GM12891 (cell line): ENCODE data around the gene LIPT2.

Source experiments
- DNase-seq: peaks from one replicate; pipeline ENCODE4 v3.0.0; 2011; ENCODE audit warnings: low spot score; ENCODE audit not compliant: insufficient read length
- FAIRE-seq: peaks from 2 replicates; lab custom pipeline; 2011; peaks lifted over from hg19 to GRCh38; lab: Jason Lieb, UNC
- PAX5 ChIP-seq: IDR thresholded peaks from 2 replicates; pipeline ENCODE4 v1.6.1; 2011; ENCODE audit warnings: low read length, moderate library complexity, mild to moderate bottlenecking; ENCODE audit not compliant: insufficient read depth, severe bottlenecking
- POLR2A ChIP-seq: IDR thresholded peaks from 2 replicates; pipeline ENCODE4 v1.6.1; 2011; ENCODE audit warnings: low read depth, low read length, control low read depth
- POLR2AphosphoS5 ChIP-seq: IDR thresholded peaks from 2 replicates; pipeline ENCODE4 v1.6.1; 2011; ENCODE audit warnings: low read depth, low read length, control low read depth
- POU2F2 ChIP-seq: IDR thresholded peaks from 2 replicates; pipeline ENCODE4 v1.6.1; 2011; ENCODE audit warnings: low read depth, mild to moderate bottlenecking, control low read depth, low read length, moderate library complexity
- SPI1 ChIP-seq: IDR thresholded peaks from 2 replicates; pipeline ENCODE4 v1.6.1; 2011; ENCODE audit warnings: low read depth, low read length, control low read depth
- TAF1 ChIP-seq: IDR thresholded peaks from 2 replicates; pipeline ENCODE4 v1.6.1; 2011; ENCODE audit warnings: low read depth, low read length, control low read depth

Gene LIPT2

DNA sequence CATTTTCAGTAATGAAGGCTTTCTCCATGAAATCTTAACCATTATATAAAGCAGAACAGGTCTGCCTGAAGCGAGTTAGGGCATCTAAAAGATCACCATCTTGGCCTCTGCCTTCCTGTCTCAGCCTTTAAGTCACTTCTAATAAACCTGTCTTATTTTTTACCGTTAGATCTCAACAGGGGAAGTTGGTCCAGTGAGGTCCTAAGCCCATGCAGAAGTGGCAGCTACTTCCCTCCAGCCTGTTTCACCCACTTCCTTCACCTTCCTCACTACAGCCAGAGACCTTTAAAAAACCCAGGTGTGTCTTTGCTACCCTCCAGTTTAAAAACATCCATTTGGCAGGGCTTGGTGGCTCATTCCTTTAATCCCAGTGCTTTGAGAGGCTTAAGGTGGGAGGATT is 14.1 kb upstream of the LIPT2 start:
- FAIRE-seq (no peak), DNase-seq (no peak)
- TF ChIP-seq POLR2A (no peak), SPI1 (no peak), POU2F2 (no peak), TAF1 (no peak), PAX5 (no peak), POLR2AphosphoS5 (no peak)

DNA sequence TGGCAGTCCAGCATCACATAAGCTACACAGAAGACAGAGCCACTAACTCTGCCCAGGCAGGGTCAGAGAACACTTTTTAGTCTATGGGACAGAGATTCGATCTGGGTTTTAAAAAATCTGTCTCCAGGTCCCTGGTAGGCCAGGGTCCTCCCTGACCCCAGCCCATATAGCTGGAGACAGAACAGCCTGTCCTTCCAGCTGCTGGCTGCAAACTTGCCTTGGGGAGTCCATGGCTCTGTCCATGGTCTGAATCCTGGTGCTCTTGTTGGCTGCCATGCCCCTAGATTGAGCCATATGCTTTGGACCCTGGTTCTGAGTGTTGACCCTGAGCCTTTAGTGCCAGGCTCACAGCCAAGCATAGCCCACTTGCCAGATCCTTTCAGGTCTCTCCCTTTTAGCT is 13.3 kb upstream of the LIPT2 start:
- no peak for TF ChIP-seq POU2F2
- no peak for TF ChIP-seq POLR2A
- TF ChIP-seq PAX5, result no peak
- TF ChIP-seq SPI1, result no peak
- no peak for TF ChIP-seq POLR2AphosphoS5
- TF ChIP-seq TAF1, result no peak
- FAIRE-seq (no peak), DNase-seq (no peak)

DNA sequence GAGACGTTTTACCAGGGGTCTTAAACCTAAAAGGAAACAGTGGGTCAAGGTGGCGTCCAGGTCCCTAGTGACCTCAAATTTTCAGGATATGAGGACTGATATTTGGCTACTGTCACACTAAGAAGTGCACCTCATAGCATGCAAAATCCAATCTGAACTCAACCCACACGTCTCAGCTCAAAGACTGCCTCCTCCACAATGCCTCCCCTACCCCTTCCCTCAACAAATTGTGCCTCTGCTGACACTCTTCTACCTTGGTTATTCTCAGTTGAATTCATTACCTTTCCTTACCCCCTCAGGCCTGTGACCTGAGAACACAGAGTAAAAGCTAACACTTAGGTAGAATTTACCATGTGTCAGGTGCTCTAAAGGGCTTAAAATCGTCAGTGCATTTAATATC is 12.4 kb upstream of the LIPT2 start:
- FAIRE-seq (no peak), DNase-seq (no peak)
- no peak for TF ChIP-seq TAF1
- TF ChIP-seq POU2F2, result no peak
- TF ChIP-seq SPI1, result no peak
- no peak for TF ChIP-seq POLR2AphosphoS5
- no peak for TF ChIP-seq PAX5
- no peak for TF ChIP-seq POLR2A

DNA sequence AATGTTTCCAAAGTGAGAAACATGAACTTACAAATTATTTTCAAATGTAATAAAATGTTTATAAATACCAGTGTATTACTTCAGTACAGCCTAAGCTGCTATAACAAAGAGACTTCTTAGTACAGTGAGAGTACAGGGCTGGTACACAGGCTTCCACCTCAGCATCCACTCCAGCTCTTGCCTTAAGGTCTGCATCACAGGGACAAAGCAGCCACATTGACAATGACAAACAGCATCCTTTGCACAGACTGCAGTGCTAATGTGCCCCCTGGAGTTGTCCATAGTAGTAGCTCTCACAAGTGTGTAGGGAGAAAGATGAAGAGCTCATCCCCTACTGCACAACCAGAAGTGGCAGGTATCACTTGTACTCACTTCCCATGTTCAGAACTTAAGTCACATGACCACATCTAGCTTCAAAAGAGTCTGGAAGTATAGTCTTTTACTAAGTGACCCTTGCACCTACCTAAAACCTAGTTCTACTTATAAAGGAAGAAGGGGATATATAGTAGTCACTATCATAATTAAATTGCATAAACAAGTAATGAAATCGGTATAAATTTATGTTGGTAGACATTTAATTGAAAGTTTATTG is 10.7 kb upstream of the LIPT2 start:
- no peak for FAIRE-seq
- no peak for TF ChIP-seq POLR2AphosphoS5
- no peak for TF ChIP-seq POU2F2
- no peak for TF ChIP-seq POLR2A
- TF ChIP-seq PAX5, result no peak
- no peak for TF ChIP-seq SPI1
- TF ChIP-seq TAF1, result no peak
- DNase-seq, result no peak

DNA sequence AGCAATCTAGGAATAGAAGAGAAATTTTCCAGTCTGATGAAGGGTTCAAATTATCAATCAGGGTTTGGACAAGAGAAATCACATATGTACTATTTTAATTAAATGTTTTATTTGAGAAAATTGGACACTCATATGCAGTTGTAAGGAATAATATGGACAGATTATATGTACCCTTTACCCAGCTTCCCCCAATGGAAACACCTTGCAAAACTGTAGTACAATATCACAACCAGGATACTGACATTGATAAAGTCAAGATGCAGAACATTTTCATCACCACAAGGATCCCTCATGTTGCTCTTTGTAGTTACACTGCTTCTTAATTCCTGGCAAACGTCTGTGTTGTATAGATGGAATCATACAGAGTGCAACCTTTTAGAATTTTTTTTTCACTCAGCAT is 1.4 kb upstream of the LIPT2 start:
- TF ChIP-seq POLR2A (no peak), TAF1 (no peak), POLR2AphosphoS5 (no peak), PAX5 (no peak), SPI1 (no peak), POU2F2 (no peak)
- no peak for FAIRE-seq
- no peak for DNase-seq

DNA sequence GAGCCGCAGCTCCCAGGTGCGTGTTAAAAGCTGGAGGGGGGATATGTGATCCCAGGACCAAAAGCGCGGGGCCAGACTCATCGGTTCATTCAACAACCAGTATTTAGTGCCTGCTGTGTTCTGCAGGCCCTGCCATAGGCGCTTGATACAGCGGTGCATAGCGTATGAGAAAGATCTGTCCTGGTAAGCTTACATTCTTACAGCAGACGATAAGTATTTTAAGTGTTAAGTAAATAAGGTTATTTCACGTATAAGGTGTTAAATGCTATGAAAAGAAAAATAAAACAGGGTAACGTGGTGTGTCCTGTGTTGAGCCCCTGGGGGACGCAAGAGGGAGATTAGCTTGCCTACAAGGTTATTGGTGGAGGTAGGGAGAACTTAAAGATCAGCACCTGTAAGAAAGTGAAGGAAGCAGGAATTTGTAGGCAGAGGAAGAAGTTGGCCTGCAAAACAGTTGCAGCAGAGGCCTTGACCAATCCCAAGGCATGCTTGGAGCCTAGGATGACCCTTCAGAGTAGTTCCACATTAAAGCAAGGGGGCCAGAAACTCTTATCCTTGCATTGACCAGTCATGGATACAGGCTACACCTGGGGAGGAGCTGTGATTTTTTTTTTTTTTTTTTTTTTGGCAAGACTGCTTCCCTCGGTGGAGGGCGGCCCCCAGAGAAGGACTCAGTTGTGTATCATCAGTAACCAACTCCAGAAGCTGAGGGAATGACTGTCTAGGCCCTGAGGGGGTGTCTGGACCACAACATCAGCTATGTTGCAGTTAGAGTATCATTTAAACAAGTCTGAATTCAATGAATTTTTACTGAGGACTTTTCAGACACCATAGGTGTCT is 487 bp upstream of the LIPT2 start:
- no peak for TF ChIP-seq TAF1
- no peak for TF ChIP-seq POU2F2
- TF ChIP-seq SPI1, result no peak
- no peak for TF ChIP-seq PAX5
- TF ChIP-seq POLR2AphosphoS5, result no peak
- no peak for TF ChIP-seq POLR2A
- no peak for FAIRE-seq
- DNase-seq, result no peak

DNA sequence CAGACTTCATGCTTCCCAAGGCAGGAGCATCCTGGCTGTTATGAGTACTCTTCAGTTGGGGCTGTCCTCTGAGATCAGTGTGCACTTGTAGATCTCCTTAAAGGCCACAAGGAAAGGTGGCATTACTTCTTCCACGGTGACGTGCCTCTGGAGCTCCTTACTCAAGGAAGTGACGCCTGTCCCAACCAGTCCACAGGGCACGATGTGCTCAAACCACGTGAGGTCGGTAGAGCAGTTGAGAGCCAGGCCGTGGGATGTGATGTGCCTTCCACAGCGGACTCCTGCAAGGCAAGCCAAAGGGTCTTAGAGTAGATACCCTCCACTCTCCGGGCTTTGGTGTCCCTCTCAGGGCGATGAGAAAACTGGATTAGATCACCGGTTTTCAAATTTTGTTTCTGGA is 1.4 kb downstream of the LIPT2 start:
- TF ChIP-seq PAX5 (no peak), TAF1 (no peak), POU2F2 (no peak), POLR2AphosphoS5 (no peak), SPI1 (no peak), POLR2A (no peak)
- DNase-seq, result no peak
- peak; percentile 45 for FAIRE-seq

DNA sequence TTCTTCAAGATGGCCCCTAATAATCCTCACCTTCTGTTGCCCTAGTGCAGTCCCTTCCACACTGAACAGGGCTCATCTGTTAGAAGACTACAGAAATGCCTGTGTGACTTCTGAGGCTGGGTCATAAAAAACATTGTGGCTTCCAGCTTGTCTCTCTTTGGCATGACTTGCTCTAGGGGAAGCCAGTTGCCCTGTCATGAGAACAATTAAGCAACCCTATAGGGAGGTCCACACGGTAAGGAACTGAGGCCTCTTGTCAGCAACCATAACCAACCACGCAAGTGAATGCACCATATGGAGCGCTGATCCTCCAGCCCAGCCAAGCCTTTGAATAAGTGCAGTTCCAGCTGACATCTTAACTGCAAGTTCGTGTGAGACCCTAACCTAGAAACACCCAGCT is 2.6 kb downstream of the LIPT2 start:
- FAIRE-seq (no peak), DNase-seq (no peak)
- TF ChIP-seq POU2F2 (no peak), SPI1 (no peak), TAF1 (no peak), POLR2AphosphoS5 (no peak), POLR2A (no peak), PAX5 (no peak)

DNA sequence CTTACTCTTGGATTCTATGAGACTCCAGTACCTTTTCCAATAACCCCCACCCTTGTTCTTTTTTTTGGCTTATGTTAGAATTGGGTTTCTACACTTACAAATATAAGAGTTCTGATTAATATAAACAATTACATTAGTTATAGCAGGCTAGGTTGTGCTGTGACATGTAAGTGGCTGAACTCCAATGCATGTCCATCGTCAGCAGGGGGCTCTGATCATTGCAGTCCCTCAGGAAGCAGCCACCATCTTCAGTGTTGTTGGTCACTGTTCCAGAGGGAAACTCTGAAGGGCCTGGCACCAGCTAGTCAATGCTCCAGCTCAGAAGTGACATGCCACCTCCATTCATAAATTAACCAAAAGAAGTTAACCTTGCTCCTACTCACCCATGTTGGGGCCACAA is 5.6 kb downstream of the LIPT2 start:
- TF ChIP-seq POU2F2 (no peak), SPI1 (no peak), POLR2AphosphoS5 (no peak), POLR2A (no peak), TAF1 (no peak), PAX5 (no peak)
- DNase-seq (no peak), FAIRE-seq (no peak)

DNA sequence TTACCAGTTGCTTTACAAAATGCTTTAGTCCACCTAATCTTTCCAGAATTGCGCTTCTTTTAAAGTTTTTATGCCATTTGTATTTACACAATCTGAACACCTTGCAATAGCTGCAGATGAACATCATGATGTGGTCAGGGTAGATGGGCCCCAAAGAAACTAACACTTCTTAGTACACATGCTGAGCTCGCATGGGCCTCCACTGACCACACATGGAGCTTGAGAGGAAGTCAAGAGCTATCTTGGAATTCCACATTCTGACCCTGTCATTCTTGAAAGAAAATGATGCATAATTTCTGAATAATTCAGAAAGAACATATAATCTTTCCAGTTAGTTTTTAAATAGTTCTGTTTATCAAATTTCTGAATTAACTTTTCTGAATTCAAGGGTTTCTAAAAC is 7.7 kb downstream of the LIPT2 start:
- TF ChIP-seq TAF1, result no peak
- no peak for FAIRE-seq

More for the DNA sequence above, 7.7 kb downstream of the LIPT2 start:
- DNase-seq, result no peak
